ENCODE data around the gene TF. TPM values are rescaled to one million over a fixed set of nuclear protein-coding genes. Genes with fewer than 3 reads are reported as not detected.
"Not testable (repeated sequence)": the region's sequence is repeated elsewhere in the genome, so short reads cannot be mapped to it uniquely, and the experiment has no call there.

Gene TF
- total RNA-seq, 1 donor from 2014 or later: 0.11 TPM

DNA sequence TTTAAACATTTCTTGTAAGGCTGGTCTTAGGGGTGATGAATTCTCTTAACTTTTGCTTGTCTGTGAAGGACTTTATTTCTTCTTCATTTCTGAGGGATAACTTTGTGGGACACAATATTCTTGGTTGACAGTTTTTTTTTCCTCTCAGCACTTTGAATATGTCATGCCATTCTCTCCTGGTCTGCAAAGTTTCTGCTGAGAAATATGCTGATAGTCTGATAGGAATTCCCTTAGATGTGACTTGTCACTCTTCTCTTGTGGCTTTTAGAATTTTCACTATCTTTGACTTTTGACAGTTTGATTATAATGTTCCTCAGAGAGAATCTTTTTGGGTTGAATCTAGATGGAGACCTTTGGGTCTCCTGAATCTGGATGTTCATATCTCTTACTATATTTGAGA is 23.3 kb upstream of the TF start:
- Mint-ChIP-seq H3K4me1 (ENCODE audit: low read depth) (no peaks in the 10 kb centered on the region), H3K27me3 (ENCODE audit: low read depth) (peaks cover 11% of the 10 kb centered on the region), H3K36me3 (ENCODE audit: low read depth) (no peaks in the 10 kb centered on the region), H3K9me3 (peaks cover 14% of the 10 kb centered on the region), H3K27ac (no peak overlapping the region), H3K4me3 (ENCODE audit: low read depth) (no peak overlapping the region)
- intact Hi-C loops (cut with micrococcal nuclease): no loop called here
- no peak for DNase-seq (ENCODE audit: low spot score)

DNA sequence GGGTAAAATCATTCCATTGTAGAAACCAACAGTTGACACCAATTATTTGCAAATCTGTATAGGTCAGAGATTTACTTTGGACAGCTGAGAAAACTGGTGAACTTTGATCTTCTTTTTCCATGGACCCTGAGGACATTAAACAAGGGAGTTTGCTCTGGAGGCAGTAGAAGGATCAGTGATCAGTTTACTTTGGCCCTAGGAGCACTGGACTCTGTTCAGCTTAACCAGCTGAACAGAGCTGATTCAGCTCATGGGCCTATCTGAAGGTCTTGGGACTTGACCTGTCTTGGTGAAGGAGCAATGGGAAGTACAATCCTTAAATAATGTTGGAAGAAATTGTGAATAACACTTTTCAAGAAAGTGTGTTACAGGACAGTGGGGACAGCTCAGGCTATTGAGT is 15.2 kb upstream of the TF start:
- Mint-ChIP-seq H3K9me3 (peaks cover 6% of the 10 kb centered on the region), H3K36me3 (ENCODE audit: low read depth) (no peaks in the 10 kb centered on the region), H3K27me3 (ENCODE audit: low read depth) (peaks cover 4% of the 10 kb centered on the region), H3K4me1 (ENCODE audit: low read depth) (no peaks in the 10 kb centered on the region), H3K4me3 (ENCODE audit: low read depth) (no peak overlapping the region), H3K27ac (no peak overlapping the region)
- intact Hi-C loops (cut with micrococcal nuclease): no loop called here
- DNase-seq (ENCODE audit: low spot score): no peak

GRCh38 chr3:133732231-133732630 is 14.0 kb upstream of the TF start:
- H3K27ac Mint-ChIP-seq; DNase-seq (ENCODE audit: low spot score); intact Hi-C loops (cut with micrococcal nuclease); H3K27me3 Mint-ChIP-seq (ENCODE audit: low read depth); H3K4me3 Mint-ChIP-seq (ENCODE audit: low read depth); H3K9me3 Mint-ChIP-seq; H3K36me3 Mint-ChIP-seq (ENCODE audit: low read depth); H3K4me1 Mint-ChIP-seq (ENCODE audit: low read depth): not testable (repeated sequence)

- Mint-ChIP-seq H3K36me3 (ENCODE audit: low read depth) (no peaks in the 10 kb centered on the region), H3K27me3 (ENCODE audit: low read depth) (peaks cover 4% of the 10 kb centered on the region), H3K4me1 (ENCODE audit: low read depth) (no peaks in the 10 kb centered on the region), H3K9me3 (peaks cover 6% of the 10 kb centered on the region), H3K27ac (no peak overlapping the region), H3K4me3 (ENCODE audit: low read depth) (no peak overlapping the region)
- intact Hi-C loops (cut with micrococcal nuclease): no loop called here
- no peak for DNase-seq (ENCODE audit: low spot score)
Observed at GRCh38 chr3:133733226-133733625, 13.0 kb upstream of the TF start.

DNA sequence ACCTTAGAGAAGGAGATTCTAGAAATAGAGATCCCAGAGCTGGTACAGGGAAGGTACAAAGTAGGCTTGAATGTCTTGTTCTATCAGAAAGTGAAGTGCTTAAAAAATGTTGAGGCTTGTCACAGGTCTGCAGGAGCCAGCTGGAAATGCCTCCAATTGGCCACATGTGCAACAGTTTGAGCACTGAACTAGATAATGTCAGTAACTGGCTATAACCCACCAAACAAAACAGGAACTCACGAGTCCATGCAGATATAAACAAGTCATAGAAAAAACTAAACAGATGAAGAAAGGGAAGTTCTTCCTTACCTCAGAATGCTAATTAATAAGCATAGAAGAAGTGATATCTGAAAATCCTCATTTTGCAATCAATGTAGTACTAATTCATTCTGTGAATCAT is 11.9 kb upstream of the TF start:
- H3K4me1 Mint-ChIP-seq (ENCODE audit: low read depth): no peaks in the 10 kb centered on the region
- no peak for DNase-seq (ENCODE audit: low spot score)
- H3K27me3 Mint-ChIP-seq (ENCODE audit: low read depth): peaks cover 6% of the 10 kb centered on the region
- no peak overlapping the region for H3K4me3 Mint-ChIP-seq (ENCODE audit: low read depth)
- intact Hi-C loops (cut with micrococcal nuclease): no loop called here
- no peaks in the 10 kb centered on the region for H3K36me3 Mint-ChIP-seq (ENCODE audit: low read depth)
- H3K27ac Mint-ChIP-seq: no peak overlapping the region
- H3K9me3 Mint-ChIP-seq: peaks cover 6% of the 10 kb centered on the region

- DNase-seq (ENCODE audit: low spot score): no peak
- Mint-ChIP-seq H3K9me3 (no peaks in the 10 kb centered on the region), H3K4me1 (ENCODE audit: low read depth) (no peaks in the 10 kb centered on the region), H3K27ac (no peak overlapping the region), H3K27me3 (ENCODE audit: low read depth) (peaks cover 34% of the 10 kb centered on the region), H3K36me3 (ENCODE audit: low read depth) (no peaks in the 10 kb centered on the region), H3K4me3 (ENCODE audit: low read depth) (no peak overlapping the region)
- intact Hi-C loops (cut with micrococcal nuclease): no loop called here
Observed at GRCh38 chr3:133742351-133743091, 3.7 kb upstream of the TF start.

DNA sequence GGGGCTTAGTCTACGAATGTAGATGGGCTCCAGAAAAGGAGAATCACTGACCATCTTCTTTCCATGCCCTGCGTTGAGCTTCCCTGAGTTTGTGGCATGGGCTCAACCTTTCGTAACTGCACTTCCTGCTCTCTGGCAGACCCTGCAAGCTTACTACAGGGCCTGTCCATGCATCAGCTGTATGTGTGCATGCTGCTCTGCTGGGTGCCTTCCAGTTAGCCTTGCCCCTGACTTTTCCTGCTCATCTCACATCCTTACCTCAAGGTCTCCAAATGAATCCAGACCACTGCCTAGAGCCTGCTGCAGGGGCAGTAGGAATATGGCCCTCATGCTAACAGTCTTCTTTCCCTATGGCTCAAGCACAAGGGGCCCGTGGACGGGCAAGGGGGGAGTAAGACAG is 2.0 kb upstream of the TF start:
- no peaks in the 10 kb centered on the region for H3K36me3 Mint-ChIP-seq (ENCODE audit: low read depth)
- H3K9me3 Mint-ChIP-seq: no peaks in the 10 kb centered on the region
- no peak for DNase-seq (ENCODE audit: low spot score)
- H3K27me3 Mint-ChIP-seq (ENCODE audit: low read depth): peaks cover 32% of the 10 kb centered on the region
- no peak overlapping the region for H3K4me3 Mint-ChIP-seq (ENCODE audit: low read depth)
- no peak overlapping the region for H3K27ac Mint-ChIP-seq
- intact Hi-C loops (cut with micrococcal nuclease): no loop called here
- H3K4me1 Mint-ChIP-seq (ENCODE audit: low read depth): no peaks in the 10 kb centered on the region

DNA sequence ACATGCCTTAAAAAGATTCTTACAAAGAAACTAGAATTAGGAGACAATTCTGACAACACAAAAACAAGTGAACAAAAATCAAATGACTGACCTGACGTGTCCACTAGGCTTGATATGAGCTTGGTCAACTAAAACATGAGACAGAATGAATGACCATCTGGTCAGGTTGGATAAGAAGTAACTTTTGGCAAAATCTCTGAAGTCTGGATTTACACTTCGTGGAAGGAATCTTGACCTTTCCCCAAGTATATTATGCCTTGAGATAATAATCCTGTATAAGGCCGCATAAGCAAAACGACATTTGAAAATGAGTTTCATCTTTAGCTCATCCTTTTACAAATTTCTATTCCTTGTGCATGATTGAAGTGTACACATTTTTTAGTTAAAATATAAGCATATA is 1.1 kb upstream of the TF start:
- H3K27me3 Mint-ChIP-seq (ENCODE audit: low read depth): peaks cover 35% of the 10 kb centered on the region
- H3K36me3 Mint-ChIP-seq (ENCODE audit: low read depth): no peaks in the 10 kb centered on the region
- H3K4me1 Mint-ChIP-seq (ENCODE audit: low read depth): no peaks in the 10 kb centered on the region
- H3K9me3 Mint-ChIP-seq: no peaks in the 10 kb centered on the region
- no peak overlapping the region for H3K27ac Mint-ChIP-seq
- no peak overlapping the region for H3K4me3 Mint-ChIP-seq (ENCODE audit: low read depth)
- intact Hi-C loops (cut with micrococcal nuclease): no loop called here
- no peak for DNase-seq (ENCODE audit: low spot score)

GRCh38 chr3:133746712-133747066 is 496 bp downstream of the TF start:
- Mint-ChIP-seq H3K4me3 (ENCODE audit: low read depth) (no peak overlapping the region), H3K4me1 (ENCODE audit: low read depth) (no peaks in the 10 kb centered on the region), H3K9me3 (no peaks in the 10 kb centered on the region), H3K27me3 (ENCODE audit: low read depth) (peaks cover 35% of the 10 kb centered on the region), H3K36me3 (ENCODE audit: low read depth) (no peaks in the 10 kb centered on the region), H3K27ac (no peak overlapping the region)
- no peak for DNase-seq (ENCODE audit: low spot score)
- intact Hi-C loops (cut with micrococcal nuclease): no loop called here

DNA sequence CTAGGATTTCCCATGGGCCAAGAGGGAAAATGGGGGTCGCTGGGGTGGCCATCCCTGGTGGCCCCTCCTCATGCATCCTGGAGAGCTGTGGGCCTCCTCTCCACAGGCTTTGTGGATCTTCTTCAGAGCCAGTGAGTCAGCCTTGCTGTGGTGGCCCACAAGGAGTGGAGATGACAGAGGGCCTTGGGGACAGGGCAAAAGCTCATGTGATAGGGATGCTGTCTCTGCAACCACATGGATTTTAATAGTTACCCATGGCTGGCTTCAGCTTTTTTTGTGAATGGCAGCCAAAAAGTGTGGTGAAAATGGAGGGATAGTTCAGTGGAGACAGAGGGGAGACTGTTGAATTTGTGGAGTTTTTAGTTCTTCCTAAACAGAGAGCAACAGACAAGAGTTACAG is 1.2 kb downstream of the TF start:
- H3K4me3 Mint-ChIP-seq (ENCODE audit: low read depth): no peak overlapping the region
- no peaks in the 10 kb centered on the region for H3K36me3 Mint-ChIP-seq (ENCODE audit: low read depth)
- intact Hi-C loops (cut with micrococcal nuclease): no loop called here
- DNase-seq (ENCODE audit: low spot score): no peak
- H3K27me3 Mint-ChIP-seq (ENCODE audit: low read depth): peaks cover 34% of the 10 kb centered on the region
- no peak overlapping the region for H3K27ac Mint-ChIP-seq
- no peaks in the 10 kb centered on the region for H3K4me1 Mint-ChIP-seq (ENCODE audit: low read depth)
- no peaks in the 10 kb centered on the region for H3K9me3 Mint-ChIP-seq

DNA sequence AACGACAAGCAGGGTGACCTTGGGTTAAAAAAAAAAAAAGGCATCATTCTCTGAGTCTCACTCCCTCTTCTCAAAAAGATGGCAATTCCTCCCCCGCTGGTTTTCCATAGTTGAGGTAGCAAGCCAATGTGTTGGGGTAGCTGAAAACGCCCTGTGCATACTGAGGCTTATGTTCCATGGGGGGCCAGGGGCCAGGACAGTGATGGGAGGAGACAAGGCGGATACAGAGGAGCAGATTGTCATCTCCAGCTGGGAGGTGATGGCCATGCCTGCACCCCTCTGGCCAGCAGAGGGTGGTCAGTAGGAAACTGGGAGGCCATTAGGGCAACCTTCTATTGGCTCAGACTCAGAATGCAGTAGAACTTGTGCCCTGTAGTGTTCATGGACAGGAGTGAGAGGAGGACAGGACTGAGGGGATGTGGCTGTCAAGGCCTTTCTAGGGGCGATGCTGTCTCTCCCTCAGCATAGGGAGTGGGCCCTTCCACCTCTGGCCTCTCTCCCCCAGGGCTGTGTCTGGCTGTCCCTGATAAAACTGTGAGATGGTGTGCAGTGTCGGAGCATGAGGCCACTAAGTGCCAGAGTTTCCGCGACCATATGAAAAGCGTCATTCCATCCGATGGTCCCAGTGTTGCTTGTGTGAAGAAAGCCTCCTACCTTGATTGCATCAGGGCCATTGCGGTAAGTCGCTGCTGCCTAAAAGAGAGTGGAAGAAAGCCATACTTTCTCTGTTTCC is 1.9 kb downstream of the TF start:
- H3K36me3 Mint-ChIP-seq (ENCODE audit: low read depth): no peaks in the 10 kb centered on the region
- no peak overlapping the region for H3K27ac Mint-ChIP-seq
- no peaks in the 10 kb centered on the region for H3K4me1 Mint-ChIP-seq (ENCODE audit: low read depth)
- no peak overlapping the region for H3K4me3 Mint-ChIP-seq (ENCODE audit: low read depth)
- intact Hi-C loops (cut with micrococcal nuclease): no loop called here
- H3K9me3 Mint-ChIP-seq: no peaks in the 10 kb centered on the region
- H3K27me3 Mint-ChIP-seq (ENCODE audit: low read depth): peaks cover 34% of the 10 kb centered on the region
- no peak for DNase-seq (ENCODE audit: low spot score)

DNA sequence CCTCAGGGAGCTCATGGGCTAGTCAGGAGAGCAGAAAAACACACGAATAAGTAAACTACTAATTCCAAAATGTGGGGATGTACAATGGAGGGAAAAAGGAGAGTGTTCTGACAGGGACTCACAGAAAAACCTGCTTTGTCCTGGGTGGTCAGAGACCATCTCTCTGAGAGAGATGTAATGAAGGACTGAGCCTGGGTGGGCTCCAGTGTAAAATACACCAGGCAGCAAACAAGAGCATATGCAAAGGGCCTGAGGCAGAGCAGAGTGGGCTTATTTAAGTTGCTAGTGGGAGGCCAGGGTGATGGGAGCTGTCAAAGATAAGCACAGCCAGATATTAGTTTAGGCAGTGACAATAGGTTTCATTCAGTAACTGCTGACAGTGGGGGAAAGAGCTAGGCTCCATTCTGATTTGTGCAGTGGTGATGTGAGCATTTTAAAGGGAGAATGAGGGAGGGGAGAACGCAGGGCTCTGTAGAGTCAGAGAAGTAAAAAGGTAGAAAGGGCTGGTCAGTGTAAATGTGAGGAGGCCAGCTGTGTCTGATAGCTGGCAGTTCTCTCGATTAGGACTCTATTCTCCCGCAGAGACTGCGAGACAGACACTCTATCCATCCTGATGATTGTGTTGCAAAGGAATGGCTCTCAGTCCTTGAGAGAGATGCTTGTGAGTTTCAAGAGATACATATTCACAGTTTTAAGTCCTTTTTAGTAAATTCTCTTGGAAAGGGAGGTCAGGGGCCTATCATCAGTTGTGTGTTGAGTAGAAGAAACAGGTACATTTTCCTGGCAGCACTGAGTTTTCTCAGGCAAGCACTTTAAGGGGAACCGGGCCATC is 3.5 kb downstream of the TF start:
- H3K4me1 Mint-ChIP-seq (ENCODE audit: low read depth): no peaks in the 10 kb centered on the region
- no peaks in the 10 kb centered on the region for H3K9me3 Mint-ChIP-seq
- no peaks in the 10 kb centered on the region for H3K36me3 Mint-ChIP-seq (ENCODE audit: low read depth)
- no peak for DNase-seq (ENCODE audit: low spot score)
- H3K27me3 Mint-ChIP-seq (ENCODE audit: low read depth): peaks cover 27% of the 10 kb centered on the region
- no peak overlapping the region for H3K4me3 Mint-ChIP-seq (ENCODE audit: low read depth)
- H3K27ac Mint-ChIP-seq: no peak overlapping the region
- intact Hi-C loops (cut with micrococcal nuclease): no loop called here

DNA sequence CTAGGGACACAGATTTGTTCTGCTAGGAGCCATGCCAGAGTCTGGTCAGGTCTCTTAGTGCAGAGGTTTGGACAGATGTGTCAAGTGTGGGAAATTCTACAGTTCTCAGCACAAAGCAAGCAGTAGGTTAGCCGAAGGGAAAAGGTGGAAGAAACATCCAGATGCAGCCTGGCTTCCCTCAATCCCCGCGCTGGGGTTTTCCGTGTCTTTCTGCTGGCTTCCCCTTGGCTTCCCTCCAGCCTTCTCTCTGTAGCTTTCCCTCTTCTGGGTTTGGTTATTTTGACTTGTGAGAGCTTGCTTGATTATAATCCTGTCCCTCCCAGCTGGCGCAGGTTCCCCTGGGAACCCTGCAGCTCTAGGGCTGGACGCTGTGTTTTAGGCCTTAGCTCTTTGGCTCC is 4.1 kb downstream of the TF start:
- H3K36me3 Mint-ChIP-seq (ENCODE audit: low read depth): no peaks in the 10 kb centered on the region
- no peak overlapping the region for H3K27ac Mint-ChIP-seq
- DNase-seq (ENCODE audit: low spot score): no peak
- intact Hi-C loops (cut with micrococcal nuclease): no loop called here
- no peaks in the 10 kb centered on the region for H3K4me1 Mint-ChIP-seq (ENCODE audit: low read depth)
- H3K9me3 Mint-ChIP-seq: no peaks in the 10 kb centered on the region
- H3K4me3 Mint-ChIP-seq (ENCODE audit: low read depth): no peak overlapping the region
- H3K27me3 Mint-ChIP-seq (ENCODE audit: low read depth): peaks cover 20% of the 10 kb centered on the region
